Activated T-cell treated with anti-CD3 and anti-CD28 coated beads for 4 hours (primary cell): ENCODE measurements around the gene CYP3A5.
"Not testable (repeated sequence)": the region's sequence is repeated elsewhere in the genome, so short reads cannot be mapped to it uniquely, and the experiment has no call there.

Experiments
- DNase-seq: peaks from one replicate; pipeline ENCODE4 v3.0.0-alpha.2; 2020

The CYP3A5 gene

GRCh38 chr7:99637414-99637813, 42.4 kb downstream of the CYP3A5 start:
- not testable (repeated sequence) for DNase-seq

GRCh38 chr7:99631295-99632109, 48.3 kb downstream of the CYP3A5 start:
- DNase-seq = no peak

GRCh38 chr7:99629643-99630042, 50.2 kb downstream of the CYP3A5 start:
- no peak for DNase-seq

- no peak for DNase-seq
Observed at GRCh38 chr7:99628471-99629465, 51.0 kb downstream of the CYP3A5 start.

GRCh38 chr7:99627513-99627912, 52.3 kb downstream of the CYP3A5 start:
- no peak for DNase-seq

- DNase-seq = no peak
Observed at GRCh38 chr7:99626661-99627060, 53.1 kb downstream of the CYP3A5 start.

GRCh38 chr7:99625961-99626360, 53.8 kb downstream of the CYP3A5 start:
- DNase-seq = no peak

- DNase-seq = no peak
Observed at GRCh38 chr7:99625321-99625720, 54.5 kb downstream of the CYP3A5 start.

- DNase-seq = peak; percentile 52
Observed at GRCh38 chr7:99624484-99624883, 55.3 kb downstream of the CYP3A5 start.

- no peak for DNase-seq
Observed at GRCh38 chr7:99623702-99624447, 55.9 kb downstream of the CYP3A5 start.

GRCh38 chr7:99623091-99623693, 56.6 kb downstream of the CYP3A5 start:
- DNase-seq = no peak

- DNase-seq = no peak
Observed at GRCh38 chr7:99622596-99622995, 57.2 kb downstream of the CYP3A5 start.

- DNase-seq = no peak
Observed at GRCh38 chr7:99621271-99621670, 58.5 kb downstream of the CYP3A5 start.

GRCh38 chr7:99619571-99620130, 60.1 kb downstream of the CYP3A5 start:
- DNase-seq = no peak

- no peak for DNase-seq
Observed at GRCh38 chr7:99618726-99619125, 61.1 kb downstream of the CYP3A5 start.

GRCh38 chr7:99617192-99617781, 62.5 kb downstream of the CYP3A5 start:
- no peak for DNase-seq

- DNase-seq = peak; percentile 74
Observed at GRCh38 chr7:99616359-99617191, 63.2 kb downstream of the CYP3A5 start, which contains the start of gene ZSCAN25. TSS of gene ZSCAN25 (plus strand) at chr7:99616946. CDS start at chr7:99619607, 2,661 bp downstream.

GRCh38 chr7:99615989-99616358, 63.8 kb downstream of the CYP3A5 start:
- DNase-seq = no peak

GRCh38 chr7:99614495-99614894, 65.3 kb downstream of the CYP3A5 start:
- DNase-seq = no peak

GRCh38 chr7:99607548-99607947, 72.2 kb downstream of the CYP3A5 start:
- DNase-seq = no peak

GRCh38 chr7:99606531-99606930, 73.3 kb downstream of the CYP3A5 start:
- DNase-seq = no peak
